ENCODE results near the gene GAS6. TPM values are rescaled to one million over a fixed set of nuclear protein-coding genes. Genes with fewer than 3 reads are reported as not detected.

GAS6 gene
- total RNA-seq, 1 experiment from 2014 or later = 93.8 TPM

GRCh38 chr13:113848431-113849260 is 15.2 kb downstream of the GAS6 start:
- no peaks in the 10 kb centered on the region for H3K79me2 ChIP-seq (ENCODE audit: low read depth)
- CTCF ChIA-PET = no interaction called here
- POLR2A ChIA-PET (ENCODE audit: unreplicated experiment) = no interaction called here

GRCh38 chr13:113848020-113848419 is 15.9 kb downstream of the GAS6 start:
- Histone ChIP-seq H3K4me1 (replicated peaks; ENCODE audit: insufficient read depth) (peaks cover 25% of the 10 kb centered on the region), H3K4me3 (no peak overlapping the region), H3K79me2 (ENCODE audit: low read depth) (no peaks in the 10 kb centered on the region), H4K20me1 (ENCODE audit: insufficient read depth) (no peaks in the 10 kb centered on the region), H3K27me3 (ENCODE audit: insufficient read depth, low read depth) (no peaks in the 10 kb centered on the region), H2AFZ (no peak overlapping the region), H3K9me3 (ENCODE audit: insufficient read depth, low read depth) (no peaks in the 10 kb centered on the region), H3K36me3 (ENCODE audit: low read depth) (0 out of 2 replicates have a peak, but pooled peaks cover 3% of the 10 kb centered on the region), H3K4me2 (no peak overlapping the region), H3K9me2 (ENCODE audit: insufficient read depth) (no peaks in the 10 kb centered on the region), H3K27ac (no peak overlapping the region), H3F3A (ENCODE audit: insufficient read depth, low read depth) (peaks cover 3% of the 10 kb centered on the region; the same call in 1 of the 2 replicates)
- TF ChIP-seq CTCF (conservative IDR thresholded peaks at IDR 0.05) = no peak
- TF ChIP-seq EZH2 (IDR thresholded peaks at IDR 0.05; ENCODE audit: low read depth) = no peak
- CTCF ChIA-PET = no interaction called here
- POLR2A ChIA-PET (ENCODE audit: unreplicated experiment) = no interaction called here
- intact Hi-C loops (cut with micrococcal nuclease; ENCODE audit: unreplicated experiment) = no loop called here
- BruUV-seq (replicated peaks) = no TSS peak
- DNase-seq = no peak

More at GRCh38 chr13:113848431-113849260, 15.2 kb downstream of the GAS6 start:
- H3K36me3 ChIP-seq (ENCODE audit: low read depth) = 0 out of 2 replicates have a peak, but pooled peaks cover 3% of the 10 kb centered on the region
- TF ChIP-seq EZH2 (IDR thresholded peaks at IDR 0.05; ENCODE audit: low read depth) = no peak
- TF ChIP-seq CTCF (conservative IDR thresholded peaks at IDR 0.05) = no peak
- H2AFZ ChIP-seq = no peak overlapping the region
- H3K9me3 ChIP-seq (ENCODE audit: insufficient read depth, low read depth) = no peaks in the 10 kb centered on the region
- no peaks in the 10 kb centered on the region for H3K27me3 ChIP-seq (ENCODE audit: insufficient read depth, low read depth)
- BruUV-seq (replicated peaks) = TSS peak; percentile 33
- H4K20me1 ChIP-seq (ENCODE audit: insufficient read depth) = no peaks in the 10 kb centered on the region
- intact Hi-C loops (cut with micrococcal nuclease; ENCODE audit: unreplicated experiment) = no loop called here
- H3K4me2 ChIP-seq = peak overlapping the region; percentile 55
- peaks cover 25% of the 10 kb centered on the region for H3K4me1 ChIP-seq (replicated peaks; ENCODE audit: insufficient read depth)
- peaks cover 3% of the 10 kb centered on the region; the same call in 1 of the 2 replicates for H3F3A ChIP-seq (ENCODE audit: insufficient read depth, low read depth)
- DNase-seq = peak in 1 of 2 experiments; percentile 59
- no peak overlapping the region for H3K4me3 ChIP-seq
- peak overlapping the region; percentile 62 for H3K27ac ChIP-seq
- no peaks in the 10 kb centered on the region for H3K9me2 ChIP-seq (ENCODE audit: insufficient read depth)

GRCh38 chr13:113846636-113847318 is 17.1 kb downstream of the GAS6 start:
- ChIA-PET CTCF (no interaction called here), POLR2A (ENCODE audit: unreplicated experiment) (interaction anchor here (0.6 kb wide), 1 partner anchor 744 kb away, joined by 3 read pairs; no protein-coding TSS in a partner anchor)
- no peaks in the 10 kb centered on the region for H3K79me2 ChIP-seq (ENCODE audit: low read depth)
- peaks cover 3% of the 10 kb centered on the region; the same call in 1 of the 2 replicates for H3F3A ChIP-seq (ENCODE audit: insufficient read depth, low read depth)
- H3K36me3 ChIP-seq (ENCODE audit: low read depth) = 0 out of 2 replicates have a peak, but pooled peaks cover 3% of the 10 kb centered on the region
- H4K20me1 ChIP-seq (ENCODE audit: insufficient read depth) = no peaks in the 10 kb centered on the region; the same call in 1 of the 2 replicates
- no peaks in the 10 kb centered on the region for H3K27me3 ChIP-seq (ENCODE audit: insufficient read depth, low read depth)
- TF ChIP-seq CTCF (conservative IDR thresholded peaks at IDR 0.05) (no peak), EZH2 (IDR thresholded peaks at IDR 0.05; ENCODE audit: low read depth) (no peak)
- H2AFZ ChIP-seq = no peak overlapping the region
- H3K9me3 ChIP-seq (ENCODE audit: insufficient read depth, low read depth) = no peaks in the 10 kb centered on the region
- H3K4me3 ChIP-seq = no peak overlapping the region
- no peak for DNase-seq
- no peak overlapping the region for H3K4me2 ChIP-seq
- no peaks in the 10 kb centered on the region for H3K9me2 ChIP-seq (ENCODE audit: insufficient read depth)
- H3K27ac ChIP-seq = no peak overlapping the region
- no TSS peak for BruUV-seq (replicated peaks)
- peaks cover 25% of the 10 kb centered on the region for H3K4me1 ChIP-seq (replicated peaks; ENCODE audit: insufficient read depth)
- intact Hi-C loops (cut with micrococcal nuclease; ENCODE audit: unreplicated experiment) = no loop called here

All from PC-9 (cell line).